GM12891 (cell line): ENCODE results near the gene KAZALD1.

Experiments used
- DNase-seq: peaks from one replicate; pipeline ENCODE4 v3.0.0; 2011; ENCODE audit warnings: low spot score; ENCODE audit not compliant: insufficient read length
- FAIRE-seq: peaks from 2 replicates; lab custom pipeline; 2011; peaks lifted over from hg19 to GRCh38; lab: Jason Lieb, UNC
- PAX5 ChIP-seq: IDR thresholded peaks from 2 replicates; pipeline ENCODE4 v1.6.1; 2011; ENCODE audit warnings: low read length, moderate library complexity, mild to moderate bottlenecking; ENCODE audit not compliant: insufficient read depth, severe bottlenecking
- POLR2A ChIP-seq: IDR thresholded peaks from 2 replicates; pipeline ENCODE4 v1.6.1; 2011; ENCODE audit warnings: low read depth, low read length, control low read depth
- POLR2AphosphoS5 ChIP-seq: IDR thresholded peaks from 2 replicates; pipeline ENCODE4 v1.6.1; 2011; ENCODE audit warnings: low read depth, low read length, control low read depth
- POU2F2 ChIP-seq: IDR thresholded peaks from 2 replicates; pipeline ENCODE4 v1.6.1; 2011; ENCODE audit warnings: low read depth, mild to moderate bottlenecking, control low read depth, low read length, moderate library complexity
- SPI1 ChIP-seq: IDR thresholded peaks from 2 replicates; pipeline ENCODE4 v1.6.1; 2011; ENCODE audit warnings: low read depth, low read length, control low read depth
- TAF1 ChIP-seq: IDR thresholded peaks from 2 replicates; pipeline ENCODE4 v1.6.1; 2011; ENCODE audit warnings: low read depth, low read length, control low read depth

KAZALD1 gene

DNA sequence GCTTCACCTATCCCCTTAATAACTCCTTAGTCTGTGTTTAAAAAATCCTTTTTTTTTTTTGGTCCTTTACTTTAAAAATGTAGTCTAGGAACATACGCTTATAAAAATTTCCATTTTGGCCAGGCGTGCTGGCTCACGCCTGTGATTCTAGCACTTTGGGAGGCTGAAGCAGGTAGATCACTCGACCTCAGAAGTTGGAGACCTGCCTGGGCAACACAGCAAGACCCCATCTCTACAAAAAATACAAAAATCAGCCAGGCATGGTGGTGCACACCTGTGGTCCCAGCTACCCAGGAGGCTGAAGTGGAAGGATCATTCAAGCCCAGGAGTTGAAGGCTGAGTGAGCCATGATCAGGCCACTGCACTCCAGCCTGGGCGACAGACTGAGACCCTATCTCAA lies 14.8 kb downstream of the KAZALD1 start:
- no peak for TF ChIP-seq POLR2AphosphoS5
- no peak for TF ChIP-seq TAF1
- no peak for TF ChIP-seq POU2F2
- TF ChIP-seq PAX5: no peak
- TF ChIP-seq SPI1: no peak
- TF ChIP-seq POLR2A: no peak
- FAIRE-seq (no peak), DNase-seq (no peak)

DNA sequence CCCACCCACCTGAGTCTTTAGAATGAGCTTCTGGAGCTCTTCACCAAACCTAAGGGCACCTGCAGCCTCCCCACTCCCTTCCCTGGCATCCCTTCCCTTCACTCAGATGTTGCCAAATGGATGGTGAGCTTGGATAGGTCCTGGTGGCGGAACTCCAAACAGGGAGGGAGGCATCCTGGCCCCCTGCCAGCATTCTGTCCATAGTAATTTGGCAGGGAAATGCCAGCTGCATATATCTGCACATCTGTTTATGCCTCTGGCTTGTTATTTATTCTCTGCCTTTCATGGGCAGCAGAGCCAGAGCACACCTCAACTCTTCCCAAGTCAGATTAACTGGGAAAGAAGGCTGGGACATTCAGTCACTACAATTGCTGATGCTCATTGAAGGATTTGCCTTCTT lies 18.1 kb downstream of the KAZALD1 start:
- FAIRE-seq (no peak), DNase-seq (no peak)
- no peak for TF ChIP-seq POLR2AphosphoS5
- no peak for TF ChIP-seq TAF1
- TF ChIP-seq POU2F2: no peak
- TF ChIP-seq PAX5: no peak
- no peak for TF ChIP-seq SPI1
- no peak for TF ChIP-seq POLR2A

GRCh38 chr10:101080933-101081931 lies 19.4 kb downstream of the KAZALD1 start:
- DNase-seq (no peak), FAIRE-seq (no peak)
- TF ChIP-seq TAF1 (no peak), SPI1 (no peak), PAX5 (no peak), POLR2A (no peak), POLR2AphosphoS5 (no peak), POU2F2 (no peak)

- DNase-seq (no peak), FAIRE-seq (peak; percentile 62)
These were observed 24.1 kb downstream of the KAZALD1 start for GRCh38 chr10:101085846-101086245.

GRCh38 chr10:101087376-101087775 lies 25.6 kb downstream of the KAZALD1 start:
- TF ChIP-seq SPI1 (no peak), POLR2A (no peak), PAX5 (no peak), TAF1 (no peak)
- no peak for FAIRE-seq
- no peak for DNase-seq

More at GRCh38 chr10:101085846-101086245, 24.1 kb downstream of the KAZALD1 start:
- TF ChIP-seq POLR2A: no peak
- TF ChIP-seq POLR2AphosphoS5: no peak

DNA sequence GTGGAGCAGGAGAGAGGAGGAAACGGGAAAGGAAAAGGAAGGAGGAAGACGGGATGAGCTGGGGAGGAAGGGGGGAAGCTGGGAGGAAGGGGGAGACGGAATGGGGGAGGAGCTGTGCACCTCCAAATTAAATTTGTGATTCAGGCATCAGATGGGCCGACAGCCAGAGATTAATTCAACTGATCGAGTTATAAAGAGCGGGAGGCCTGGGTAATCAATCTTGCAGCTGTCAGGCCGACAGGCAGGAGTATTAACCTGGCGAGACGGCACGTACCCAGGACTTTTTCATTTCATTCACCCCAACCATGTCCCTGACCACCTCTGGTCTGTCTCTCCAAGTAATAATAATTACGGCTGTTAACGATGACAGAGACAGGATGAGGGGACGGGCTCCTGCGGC lies 26.2 kb downstream of the KAZALD1 start:
- TF ChIP-seq POLR2AphosphoS5 (no peak), PAX5 (no peak), TAF1 (no peak), SPI1 (no peak)
- FAIRE-seq (no peak), DNase-seq (no peak)

- no peak for DNase-seq
- TF ChIP-seq POLR2AphosphoS5: no peak
- no peak for TF ChIP-seq TAF1
- TF ChIP-seq POLR2A: no peak
- TF ChIP-seq SPI1: no peak
- no peak for TF ChIP-seq POU2F2
- no peak for TF ChIP-seq PAX5
- no peak for FAIRE-seq
These were observed 27.9 kb downstream of the KAZALD1 start for GRCh38 chr10:101089520-101090299.

GRCh38 chr10:101090597-101090996 lies 28.8 kb downstream of the KAZALD1 start:
- TF ChIP-seq POLR2AphosphoS5 (no peak), PAX5 (no peak), POLR2A (no peak), SPI1 (no peak), POU2F2 (no peak), TAF1 (no peak)
- DNase-seq (no peak), FAIRE-seq (no peak)

GRCh38 chr10:101091546-101092290 lies 29.9 kb downstream of the KAZALD1 start:
- DNase-seq (no peak), FAIRE-seq (no peak)
- no peak for TF ChIP-seq POLR2AphosphoS5
- TF ChIP-seq PAX5: no peak
- no peak for TF ChIP-seq SPI1
- no peak for TF ChIP-seq POLR2A
- TF ChIP-seq TAF1: no peak
- TF ChIP-seq POU2F2: no peak
